Glutamatergic neuron (in vitro differentiated cells): ENCODE measurements around the gene LAMB3. TPM values are rescaled to one million over a fixed set of nuclear protein-coding genes. Genes with fewer than 3 reads are reported as not detected.

ENCODE experiments used
- DNase-seq: peaks from one replicate; pipeline ENCODE4 v3.0.0; 2022
- H3K27ac Mint-ChIP-seq: one replicate; pipeline ENCODE4 v1.8.0; 2020; ENCODE audit warnings: mild to moderate bottlenecking, mixed read lengths, inconsistent platforms; ENCODE audit not compliant: unreplicated experiment
- H3K27me3 Mint-ChIP-seq: one replicate; pipeline ENCODE4 v1.8.0; 2020; ENCODE audit warnings: mild to moderate bottlenecking, moderate library complexity, mixed read lengths, inconsistent platforms; ENCODE audit not compliant: unreplicated experiment
- H3K36me3 Mint-ChIP-seq: one replicate; pipeline ENCODE4 v1.8.0; 2020; ENCODE audit warnings: mild to moderate bottlenecking, mixed read lengths, inconsistent platforms; ENCODE audit not compliant: unreplicated experiment
- H3K4me1 Mint-ChIP-seq: one replicate; pipeline ENCODE4 v1.8.0; 2020; ENCODE audit warnings: mild to moderate bottlenecking, low read depth, mixed read lengths, inconsistent platforms; ENCODE audit not compliant: unreplicated experiment
- H3K4me3 Mint-ChIP-seq: one replicate; pipeline ENCODE4 v1.8.0; 2020; ENCODE audit warnings: mild to moderate bottlenecking, mixed read lengths, inconsistent platforms; ENCODE audit not compliant: unreplicated experiment
- H3K9me3 Mint-ChIP-seq: one replicate; pipeline ENCODE4 v1.8.0; 2020; ENCODE audit warnings: mild to moderate bottlenecking, moderate library complexity, mixed read lengths, inconsistent platforms; ENCODE audit not compliant: unreplicated experiment
- total RNA-seq: library from RNA; stranded (reverse); fragmentation: NEBNext Ultra II Directional; extraction: Animal tissue kit (Norgen Biotek cat#: 25700); gene quantifications from one replicate; pipeline ENCODE4 v1.2.1, GENCODE V29; 2021; ENCODE audit not compliant: unreplicated experiment
- TF ChIP-seq, protein P1 (sequence below): fragments of 200-600 bp; sonication (generic); IDR thresholded peaks from one replicate; pipeline ENCODE4 v1.5.0; 2021; ENCODE audit not compliant: partially characterized antibody, unreplicated experiment

The LAMB3 gene
- total RNA-seq, 1 donor from 2014 or later, result 0.54 TPM

DNA sequence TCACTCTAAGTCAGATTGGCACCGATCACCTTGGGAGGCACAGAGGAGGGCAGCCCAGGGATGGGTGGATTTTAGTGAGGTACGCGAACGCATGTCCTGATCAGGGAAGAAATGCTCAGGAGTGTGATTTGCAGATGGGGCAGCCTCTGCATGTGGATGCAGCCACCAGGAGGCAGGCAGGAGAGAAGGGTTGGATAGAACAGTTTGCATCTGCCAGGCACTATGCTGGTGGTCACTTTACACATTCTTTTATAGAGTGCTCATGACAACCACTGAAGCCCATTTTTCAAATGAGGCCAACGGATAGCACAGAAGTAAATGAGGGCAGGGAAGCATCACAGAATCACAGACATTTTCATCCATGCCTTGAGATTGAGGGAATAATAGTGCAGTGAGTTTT, 5.7 kb downstream of the LAMB3 start:
- Mint-ChIP-seq H3K4me1 (peaks cover 7% of the 10 kb centered on the region), H3K36me3 (no peaks in the 10 kb centered on the region), H3K9me3 (no peaks in the 10 kb centered on the region), H3K27ac (no peak overlapping the region), H3K27me3 (peaks cover 4% of the 10 kb centered on the region), H3K4me3 (no peak overlapping the region)
- DNase-seq, result no peak
- TF ChIP-seq, protein P1, sequence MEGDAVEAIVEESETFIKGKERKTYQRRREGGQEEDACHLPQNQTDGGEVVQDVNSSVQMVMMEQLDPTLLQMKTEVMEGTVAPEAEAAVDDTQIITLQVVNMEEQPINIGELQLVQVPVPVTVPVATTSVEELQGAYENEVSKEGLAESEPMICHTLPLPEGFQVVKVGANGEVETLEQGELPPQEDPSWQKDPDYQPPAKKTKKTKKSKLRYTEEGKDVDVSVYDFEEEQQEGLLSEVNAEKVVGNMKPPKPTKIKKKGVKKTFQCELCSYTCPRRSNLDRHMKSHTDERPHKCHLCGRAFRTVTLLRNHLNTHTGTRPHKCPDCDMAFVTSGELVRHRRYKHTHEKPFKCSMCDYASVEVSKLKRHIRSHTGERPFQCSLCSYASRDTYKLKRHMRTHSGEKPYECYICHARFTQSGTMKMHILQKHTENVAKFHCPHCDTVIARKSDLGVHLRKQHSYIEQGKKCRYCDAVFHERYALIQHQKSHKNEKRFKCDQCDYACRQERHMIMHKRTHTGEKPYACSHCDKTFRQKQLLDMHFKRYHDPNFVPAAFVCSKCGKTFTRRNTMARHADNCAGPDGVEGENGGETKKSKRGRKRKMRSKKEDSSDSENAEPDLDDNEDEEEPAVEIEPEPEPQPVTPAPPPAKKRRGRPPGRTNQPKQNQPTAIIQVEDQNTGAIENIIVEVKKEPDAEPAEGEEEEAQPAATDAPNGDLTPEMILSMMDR, result no peak

DNA sequence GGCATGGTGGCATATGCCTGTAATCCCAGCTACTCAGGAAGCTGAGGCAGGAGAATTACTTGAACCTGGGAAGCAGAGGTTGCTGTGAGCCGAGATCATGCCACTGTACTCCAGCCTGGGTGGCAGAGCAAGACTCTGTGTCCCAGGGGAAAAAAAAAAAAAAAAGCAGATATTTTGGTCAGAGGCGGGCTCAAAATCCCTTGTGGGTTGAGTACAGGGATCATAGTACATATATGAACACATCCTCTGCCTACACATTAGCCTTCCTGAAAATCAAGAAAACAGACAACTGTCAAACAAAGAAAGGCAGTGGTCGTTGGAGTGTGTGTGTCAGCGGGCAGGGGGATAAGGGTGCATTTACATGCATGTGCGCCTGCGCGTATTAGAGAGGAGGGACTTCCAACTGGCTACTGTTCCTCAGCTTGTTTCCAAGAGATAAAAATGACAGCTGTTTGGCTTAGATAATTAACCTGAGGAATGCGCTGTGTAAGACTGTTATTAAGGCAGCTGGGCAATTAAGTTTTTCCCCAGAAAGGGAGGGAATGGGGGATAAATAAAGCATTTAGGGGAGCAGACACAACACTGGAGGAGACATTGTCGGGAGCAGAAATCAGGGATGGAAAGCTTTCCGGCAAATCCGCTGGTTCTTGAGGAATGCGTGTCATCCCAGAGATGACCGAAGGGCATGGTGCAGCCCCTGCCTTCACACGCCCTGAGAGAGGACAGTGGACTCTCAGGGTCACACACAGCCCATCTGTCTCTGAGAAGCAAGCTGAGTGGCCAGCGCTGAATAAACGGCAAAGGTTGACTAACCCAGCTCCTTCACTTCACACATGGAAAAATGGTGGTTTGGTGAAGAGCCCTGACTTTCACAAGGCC, 6.4 kb downstream of the LAMB3 start:
- Mint-ChIP-seq H3K9me3 (no peaks in the 10 kb centered on the region), H3K27me3 (peaks cover 4% of the 10 kb centered on the region), H3K4me1 (peaks cover 7% of the 10 kb centered on the region), H3K36me3 (no peaks in the 10 kb centered on the region), H3K27ac (no peak overlapping the region), H3K4me3 (no peak overlapping the region)
- no peak for DNase-seq
- TF ChIP-seq, protein P1, result no peak

DNA sequence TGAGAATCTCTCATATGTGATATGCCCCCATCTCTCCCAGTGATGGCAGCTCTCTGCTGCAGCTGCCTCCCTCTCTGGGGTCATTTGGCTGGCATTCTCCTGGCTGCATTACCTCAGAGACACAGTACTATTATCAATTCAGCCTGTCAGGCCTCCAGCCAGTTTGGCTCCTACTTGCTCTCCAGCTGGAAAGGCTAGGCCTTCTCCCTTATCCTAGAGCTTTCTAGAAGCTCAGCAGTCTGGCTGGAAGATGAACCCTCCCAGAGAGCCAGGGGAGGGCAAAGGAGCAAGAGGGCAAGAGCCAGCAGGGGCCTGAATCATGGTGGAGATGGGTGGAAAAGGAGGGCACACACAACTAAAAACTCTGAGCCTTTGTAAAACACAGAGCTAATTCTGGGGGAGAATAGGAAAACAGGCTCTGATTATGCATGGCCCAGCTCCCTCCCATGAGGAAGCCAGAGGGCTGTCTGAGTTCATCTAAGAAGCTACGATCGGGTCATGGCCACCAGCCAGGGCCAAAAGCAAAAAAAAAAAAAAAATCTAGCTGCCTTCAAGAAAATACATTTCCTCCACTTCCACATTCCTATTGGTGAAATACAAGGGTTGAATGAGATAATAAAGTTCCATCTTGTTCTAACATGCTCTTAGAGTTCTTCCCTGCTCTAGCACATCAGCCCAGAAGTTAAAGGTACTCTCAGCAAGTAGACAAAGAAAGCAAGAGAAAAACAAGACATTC, 8.8 kb downstream of the LAMB3 start:
- H3K4me1 Mint-ChIP-seq, result peaks cover 7% of the 10 kb centered on the region
- H3K4me3 Mint-ChIP-seq, result no peak overlapping the region
- H3K36me3 Mint-ChIP-seq, result no peaks in the 10 kb centered on the region
- H3K27ac Mint-ChIP-seq, result no peak overlapping the region
- TF ChIP-seq, protein P1, result no peak
- no peaks in the 10 kb centered on the region for H3K9me3 Mint-ChIP-seq
- H3K27me3 Mint-ChIP-seq, result peaks cover 2% of the 10 kb centered on the region
- no peak for DNase-seq

DNA sequence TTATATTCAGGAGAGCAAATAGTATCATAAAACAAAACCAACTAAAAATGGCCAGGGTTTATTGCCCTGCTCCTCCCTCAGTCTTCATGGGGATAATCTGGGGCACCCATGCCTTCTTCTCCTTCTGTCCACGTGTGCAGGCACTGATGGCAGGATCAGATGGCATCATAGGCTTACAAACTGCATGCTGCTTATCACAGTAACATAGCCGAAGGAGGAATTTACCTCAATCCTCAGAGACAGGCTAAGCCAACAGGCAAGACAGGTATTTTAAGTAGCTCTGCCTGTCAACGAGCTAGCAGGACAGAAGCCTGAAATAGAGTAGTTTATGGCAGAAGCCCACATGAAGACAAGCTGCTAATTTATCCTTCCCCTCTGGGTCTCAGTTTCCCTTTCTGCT, 9.4 kb downstream of the LAMB3 start:
- H3K4me3 Mint-ChIP-seq, result no peak overlapping the region
- DNase-seq, result no peak
- no peaks in the 10 kb centered on the region for H3K36me3 Mint-ChIP-seq
- no peaks in the 10 kb centered on the region for H3K9me3 Mint-ChIP-seq
- TF ChIP-seq, protein P1, result no peak
- H3K27ac Mint-ChIP-seq, result no peak overlapping the region
- peaks cover 4% of the 10 kb centered on the region for H3K4me1 Mint-ChIP-seq
- peaks cover 2% of the 10 kb centered on the region for H3K27me3 Mint-ChIP-seq

DNA sequence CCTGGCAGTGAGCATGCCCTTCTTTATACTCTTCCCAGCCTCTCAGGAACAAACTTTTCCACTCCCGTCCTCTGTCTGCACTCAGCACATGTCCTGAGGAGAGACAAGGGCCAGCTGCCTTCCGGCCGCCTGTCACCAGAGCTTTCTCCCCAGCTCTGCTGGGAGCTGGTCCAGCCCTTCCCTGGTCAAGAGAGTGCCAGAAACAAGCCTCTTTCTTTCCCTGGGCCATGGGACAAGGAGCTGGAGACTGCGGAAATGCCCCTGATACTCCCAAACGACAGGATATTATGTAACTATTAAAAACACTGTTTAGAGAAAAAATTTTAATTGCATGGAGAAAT, 10.4 kb downstream of the LAMB3 start:
- TF ChIP-seq, protein P1, result no peak
- Mint-ChIP-seq H3K4me3 (no peak overlapping the region), H3K27me3 (peaks cover 2% of the 10 kb centered on the region), H3K9me3 (no peaks in the 10 kb centered on the region), H3K36me3 (no peaks in the 10 kb centered on the region), H3K27ac (no peak overlapping the region), H3K4me1 (peaks cover 4% of the 10 kb centered on the region)
- DNase-seq, result no peak
